Kidney (tissue), 14 donors: ENCODE measurements around the gene FLG2. TPM values are rescaled to one million over a fixed set of nuclear protein-coding genes. Genes with fewer than 3 reads are reported as not detected.

Experiments
- DNase-seq, 5 donors: peaks; one replicate each; pipeline ENCODE4 v3.0.0-alpha.2; 2013 to 2020
- FAIRE-seq: peaks from 2 replicates; lab custom pipeline; 2012; peaks lifted over from hg19 to GRCh38; lab: Jason Lieb, UNC
- H3K27ac ChIP-seq, 2 donors: one replicate each; pipeline ENCODE4 v1.7.0; 2013; ENCODE audit warnings: low read depth in 2 of 2, low read length in 2 of 2, inconsistent platforms in 1 of 2
- H3K27me3 ChIP-seq: one replicate; pipeline ENCODE4 v1.7.1; 2013; ENCODE audit warnings: low read length, inconsistent platforms; ENCODE audit not compliant: control insufficient read depth, insufficient read depth
- H3K36me3 ChIP-seq, 3 donors: one replicate each; pipeline versions ENCODE4 v1.7.0 to v1.7.1; 2013; ENCODE audit warnings: low read length in 3 of 3, control low read depth in 1 of 3, inconsistent platforms in 1 of 3; ENCODE audit not compliant: insufficient read depth in 3 of 3, control insufficient read depth in 2 of 3
- H3K4me1 ChIP-seq, 3 donors: one replicate each; pipeline versions ENCODE4 v1.7.0 to v1.7.1; 2013; ENCODE audit warnings: low read length in 3 of 3, inconsistent platforms in 1 of 3, low read depth in 1 of 3; ENCODE audit not compliant: control insufficient read depth in 2 of 3, insufficient read depth in 2 of 3
- H3K4me3 ChIP-seq, 3 donors: one replicate each; pipeline versions ENCODE4 v1.7.0 to v1.8.1; 2013; ENCODE audit warnings: low read length in 3 of 3, control low read depth in 1 of 3, inconsistent platforms in 1 of 3
- H3K9ac ChIP-seq, 3 donors: one replicate each; pipeline versions ENCODE4 v1.7.0 to v1.7.1; 2013; ENCODE audit warnings: low read length in 3 of 3, control low read depth in 1 of 3, inconsistent platforms in 1 of 3
- H3K9me3 ChIP-seq, 3 donors: one replicate each; pipeline versions ENCODE4 v1.7.0 to v1.7.1; 2013; ENCODE audit warnings: low read length in 3 of 3, control low read depth in 1 of 3, inconsistent platforms in 1 of 3; ENCODE audit not compliant: control insufficient read depth in 2 of 3, insufficient read depth in 1 of 3
- intact Hi-C: fragments of 100-400 bp; cut with DNase I; formaldehyde crosslinking; loops from one replicate; pipeline ENCODE4 v1.11.1; 2022
- polyA plus RNA-seq: library from polyadenylated mRNA; stranded (reverse); fragments of 350-450 nt; fragmentation: Illumina TruSeq; extraction: RNeasy Lipid Tissue Mini Kit (QIAGEN cat#74804); gene quantifications from one replicate; pipeline ENCODE4 v1.2.3, GENCODE V29; 2014; ENCODE audit warnings: low read depth, low replicate concordance; ENCODE audit not compliant: insufficient read depth
- total RNA-seq: library from RNA; stranded (reverse); fragmentation: NEBNext Ultra II Directional; extraction: Animal tissue kit (Norgen Biotek cat#: 25700); gene quantifications from one replicate; pipeline ENCODE4 v1.2.1, GENCODE V29; 2021
- TF ChIP-seq, protein P1 (sequence below): IDR thresholded peaks from 3 replicates; pipeline ENCODE4 v1.5.1; 2012; ENCODE audit warnings: mild to moderate bottlenecking, moderate library complexity, borderline replicate concordance; ENCODE audit not compliant: insufficient read depth; ENCODE audit errors: extremely low read depth
- donor health status: control.
- donor health status: control.
- donor health status: control.
- donor health status: control.
- donor health status: control.
- donor health status: DM: yes; HTN: yes; CAD: no.
- donor health status: Normal renal cell carcinoma (clear cell type).

Gene FLG2
- total and polyA plus RNA-seq, 2 donors from 2014 or later = not detected

DNA sequence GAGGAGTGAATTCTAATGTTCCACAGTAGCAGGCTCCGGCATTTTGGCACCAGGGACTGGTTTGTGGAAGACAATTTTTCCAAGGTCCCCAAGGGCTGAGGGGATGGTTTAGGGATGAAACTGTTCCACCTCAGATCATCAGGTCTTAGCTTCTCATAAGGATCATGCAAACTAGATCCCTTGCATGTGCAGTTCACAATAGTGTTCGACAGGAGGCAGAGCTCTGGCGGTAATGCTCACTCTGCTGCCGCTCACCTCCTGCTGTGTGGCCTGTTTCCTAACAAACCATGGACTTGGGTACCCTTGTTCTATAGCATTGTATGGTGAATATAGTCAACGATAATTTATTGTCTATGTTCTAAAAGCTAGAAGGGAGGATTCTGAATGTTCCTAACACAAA lies 37.7 kb upstream of the FLG2 start:
- no peak overlapping the region for H3K9ac ChIP-seq
- no peak for FAIRE-seq
- no peaks in the 10 kb centered on the region for H3K27me3 ChIP-seq
- intact Hi-C loops = no loop called here
- no peaks in the 10 kb centered on the region for H3K9me3 ChIP-seq
- H3K4me1 ChIP-seq = no peaks in the 10 kb centered on the region
- TF ChIP-seq, protein P1, sequence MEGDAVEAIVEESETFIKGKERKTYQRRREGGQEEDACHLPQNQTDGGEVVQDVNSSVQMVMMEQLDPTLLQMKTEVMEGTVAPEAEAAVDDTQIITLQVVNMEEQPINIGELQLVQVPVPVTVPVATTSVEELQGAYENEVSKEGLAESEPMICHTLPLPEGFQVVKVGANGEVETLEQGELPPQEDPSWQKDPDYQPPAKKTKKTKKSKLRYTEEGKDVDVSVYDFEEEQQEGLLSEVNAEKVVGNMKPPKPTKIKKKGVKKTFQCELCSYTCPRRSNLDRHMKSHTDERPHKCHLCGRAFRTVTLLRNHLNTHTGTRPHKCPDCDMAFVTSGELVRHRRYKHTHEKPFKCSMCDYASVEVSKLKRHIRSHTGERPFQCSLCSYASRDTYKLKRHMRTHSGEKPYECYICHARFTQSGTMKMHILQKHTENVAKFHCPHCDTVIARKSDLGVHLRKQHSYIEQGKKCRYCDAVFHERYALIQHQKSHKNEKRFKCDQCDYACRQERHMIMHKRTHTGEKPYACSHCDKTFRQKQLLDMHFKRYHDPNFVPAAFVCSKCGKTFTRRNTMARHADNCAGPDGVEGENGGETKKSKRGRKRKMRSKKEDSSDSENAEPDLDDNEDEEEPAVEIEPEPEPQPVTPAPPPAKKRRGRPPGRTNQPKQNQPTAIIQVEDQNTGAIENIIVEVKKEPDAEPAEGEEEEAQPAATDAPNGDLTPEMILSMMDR = no peak
- DNase-seq = no peak
- H3K4me3 ChIP-seq = no peak overlapping the region
- H3K27ac ChIP-seq = no peak overlapping the region
- H3K36me3 ChIP-seq = no peaks in the 10 kb centered on the region

DNA sequence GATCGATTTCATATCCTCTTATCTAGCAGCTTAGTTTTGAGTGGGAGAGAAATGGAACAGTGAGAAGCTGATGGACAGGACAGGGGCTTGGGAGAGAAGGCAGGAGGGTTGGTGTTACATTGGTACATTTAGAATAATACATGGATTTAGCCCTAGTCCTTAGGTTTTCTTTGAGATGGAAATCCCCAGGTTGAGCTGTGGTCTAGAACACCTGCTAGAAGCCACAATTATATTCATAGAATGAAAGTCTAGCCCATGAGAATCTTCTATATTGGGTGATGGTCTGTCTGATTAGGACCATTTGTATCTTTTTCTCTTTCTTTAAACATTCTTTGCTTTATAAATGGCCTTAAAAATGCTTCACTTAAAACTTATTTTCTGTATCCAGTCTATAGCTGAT lies 34.3 kb upstream of the FLG2 start:
- H3K4me3 ChIP-seq = no peak overlapping the region
- no peaks in the 10 kb centered on the region for H3K36me3 ChIP-seq
- intact Hi-C loops = no loop called here
- no peak overlapping the region for H3K9ac ChIP-seq
- H3K9me3 ChIP-seq = no peaks in the 10 kb centered on the region
- H3K27me3 ChIP-seq = no peaks in the 10 kb centered on the region
- H3K27ac ChIP-seq = no peak overlapping the region
- no peaks in the 10 kb centered on the region for H3K4me1 ChIP-seq
- FAIRE-seq (no peak), DNase-seq (no peak)
- TF ChIP-seq, protein P1 = no peak

DNA sequence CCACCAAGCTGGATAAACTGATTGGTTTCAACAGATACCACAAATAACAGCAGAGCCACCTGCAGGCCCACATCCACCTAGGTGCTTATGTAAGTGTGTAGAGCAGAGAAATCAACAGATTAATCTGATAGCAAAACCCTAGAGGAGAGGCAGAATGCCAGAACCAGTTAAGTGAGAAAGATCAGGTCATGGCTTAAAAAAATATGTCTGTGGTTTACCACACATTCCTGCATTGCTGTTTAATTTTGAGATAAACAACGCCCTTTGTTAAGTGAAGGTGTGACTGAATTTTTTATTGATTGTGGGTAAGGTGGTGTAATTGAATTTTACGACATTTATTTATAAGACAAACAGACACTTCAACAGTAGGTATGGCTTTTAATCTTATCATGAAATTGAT lies 33.1 kb upstream of the FLG2 start:
- TF ChIP-seq, protein P1 = no peak
- Histone ChIP-seq H3K9me3 (no peaks in the 10 kb centered on the region), H3K9ac (no peak overlapping the region), H3K36me3 (no peaks in the 10 kb centered on the region), H3K27me3 (no peaks in the 10 kb centered on the region), H3K4me3 (no peak overlapping the region), H3K4me1 (no peaks in the 10 kb centered on the region), H3K27ac (no peak overlapping the region)
- intact Hi-C loops = no loop called here
- FAIRE-seq (no peak), DNase-seq (no peak)

DNA sequence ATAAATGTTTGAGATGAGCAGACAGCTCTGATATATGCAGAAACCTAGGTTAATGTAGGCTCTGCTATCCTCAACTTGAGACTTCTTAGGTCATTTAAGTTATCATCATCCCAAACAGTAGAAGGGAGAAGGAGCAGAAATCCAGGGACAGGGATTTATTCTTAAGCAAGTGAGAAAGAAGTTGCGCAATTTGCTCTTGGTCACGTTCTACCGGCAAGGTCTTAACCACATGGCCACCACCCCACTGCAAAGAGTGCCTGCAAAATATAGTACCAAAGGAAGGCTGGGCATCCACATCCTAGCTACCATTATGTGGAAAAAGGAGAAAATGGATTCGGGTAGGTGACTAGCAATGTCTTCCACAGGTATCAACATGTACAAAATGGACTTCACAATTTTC lies 29.1 kb upstream of the FLG2 start:
- no peak overlapping the region for H3K9ac ChIP-seq
- H3K27me3 ChIP-seq = no peaks in the 10 kb centered on the region
- no peak for FAIRE-seq
- H3K4me3 ChIP-seq = no peak overlapping the region
- H3K36me3 ChIP-seq = no peaks in the 10 kb centered on the region
- H3K4me1 ChIP-seq = no peaks in the 10 kb centered on the region
- no peak overlapping the region for H3K27ac ChIP-seq
- TF ChIP-seq, protein P1 = no peak
- intact Hi-C loops = no loop called here
- no peaks in the 10 kb centered on the region for H3K9me3 ChIP-seq
- DNase-seq = no peak
